NCI-H146 (cell line): ENCODE results near the gene PREX1.
"Not testable (repeated sequence)": the region's sequence is repeated elsewhere in the genome, so short reads cannot be mapped to it uniquely, and the experiment has no call there.

Experiments used
- DNase-seq: peaks from one replicate; lab custom pipeline; 2025; lab: John Stamatoyannopoulos, UW

The PREX1 gene

GRCh38 chr20:48847498-48848205 is 19.9 kb upstream of the PREX1 start:
- DNase-seq = no peak

DNA sequence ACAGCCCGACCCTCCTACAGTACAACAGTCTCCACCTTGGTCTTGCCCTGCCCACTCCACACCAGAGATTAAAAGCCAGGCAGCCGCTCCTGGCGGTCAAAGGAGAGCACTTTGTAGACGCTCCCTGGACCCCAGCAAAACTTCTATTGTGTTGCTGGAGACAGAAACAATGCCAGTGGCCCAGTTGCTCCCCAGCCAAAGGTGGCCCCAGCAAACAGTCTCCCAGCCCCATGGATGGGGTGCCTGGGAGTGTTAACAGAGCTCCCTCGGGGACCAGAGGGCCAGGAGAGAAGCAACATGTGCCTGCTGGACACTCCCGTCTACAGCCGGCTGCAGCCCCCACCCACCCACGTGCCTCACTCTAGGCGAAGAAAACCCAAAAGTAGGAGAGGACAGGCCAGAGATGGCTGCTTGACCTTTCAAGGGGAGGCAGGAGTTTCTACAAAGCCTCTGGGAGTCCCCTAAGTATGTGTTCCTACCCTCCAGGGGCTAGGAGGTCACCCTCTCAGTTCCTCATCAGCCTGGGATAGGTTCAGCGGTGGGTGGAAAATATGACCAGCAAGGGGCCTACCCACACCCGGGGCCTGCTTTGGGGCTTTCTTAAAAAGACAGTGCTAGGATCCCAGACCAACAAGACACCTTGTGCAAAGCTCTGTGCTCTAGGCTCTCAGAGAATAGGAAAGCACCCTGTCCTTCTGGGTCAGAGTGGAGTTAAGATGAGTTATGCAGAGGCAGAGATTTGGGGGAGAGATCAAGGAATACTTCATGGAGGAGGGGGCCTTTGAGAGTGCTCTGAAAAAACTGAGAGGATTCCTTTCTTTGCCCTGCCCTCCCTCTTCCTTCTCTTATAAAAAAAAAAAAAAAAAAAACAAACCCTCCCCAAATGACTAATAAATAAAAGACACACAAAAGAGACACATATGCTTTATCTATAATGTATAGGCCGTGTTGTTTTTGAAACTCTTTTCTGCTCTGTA is 19.0 kb upstream of the PREX1 start:
- peak; percentile 18 for DNase-seq

- no peak for DNase-seq
These were observed 18.0 kb upstream of the PREX1 start for GRCh38 chr20:48845721-48846306.

DNA sequence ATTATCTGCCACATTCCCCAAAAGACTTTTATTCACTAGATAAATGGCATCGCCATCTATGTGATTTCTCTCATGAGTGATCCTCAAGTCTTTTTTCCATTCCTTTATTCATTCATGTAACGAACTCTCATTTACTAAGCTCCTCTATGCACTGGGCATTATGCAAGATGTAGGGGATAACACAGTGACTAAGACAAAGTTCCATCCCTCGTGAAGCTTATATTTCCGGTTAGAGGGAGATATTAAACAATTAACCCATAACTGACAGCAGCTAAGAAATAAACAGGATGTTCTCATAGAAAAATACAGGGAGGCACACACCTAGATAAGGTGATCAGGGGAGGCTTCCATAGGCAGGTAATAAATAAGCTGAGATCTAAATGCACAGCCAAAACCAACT is 17.2 kb upstream of the PREX1 start:
- DNase-seq = no peak

- DNase-seq = not testable (repeated sequence)
These were observed 16.1 kb upstream of the PREX1 start for GRCh38 chr20:48843896-48844295.

- no peak for DNase-seq
These were observed 15.4 kb upstream of the PREX1 start for GRCh38 chr20:48843057-48843806.

- no peak for DNase-seq
These were observed 14.2 kb upstream of the PREX1 start for GRCh38 chr20:48841875-48842529.

DNA sequence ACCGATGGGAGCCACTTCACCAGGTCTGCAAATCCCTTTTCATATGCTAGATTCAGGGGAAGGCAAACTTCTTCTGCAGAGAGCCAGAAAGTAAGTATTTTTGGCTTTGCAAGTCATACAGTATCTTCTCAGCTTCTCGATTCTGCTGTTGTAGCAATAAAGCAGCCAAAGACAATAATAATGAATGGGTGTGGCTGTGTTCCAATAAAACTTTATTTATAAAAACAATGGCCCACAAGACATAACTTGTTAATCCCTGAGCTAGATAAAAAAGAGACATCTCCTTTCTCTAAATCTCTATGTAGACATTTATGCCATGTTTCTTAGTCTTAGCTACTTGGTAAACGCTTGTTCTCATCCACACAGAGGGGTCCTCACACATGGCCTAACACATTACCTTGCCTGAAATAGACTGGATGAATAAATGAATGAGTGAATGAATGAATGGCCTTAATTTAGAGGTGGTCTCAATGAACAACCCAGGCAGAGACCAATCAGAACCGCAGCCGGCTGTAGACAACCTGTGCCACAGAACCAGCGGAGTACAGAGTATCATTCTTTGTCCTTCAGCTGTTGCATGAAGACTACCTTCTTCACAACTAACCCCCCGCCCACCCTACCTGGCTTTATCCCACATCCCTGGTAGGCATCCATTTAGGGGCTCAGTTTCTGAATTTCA is 13.5 kb upstream of the PREX1 start:
- no peak for DNase-seq

- DNase-seq = no peak
These were observed 11.5 kb upstream of the PREX1 start for GRCh38 chr20:48839154-48839917.

DNA sequence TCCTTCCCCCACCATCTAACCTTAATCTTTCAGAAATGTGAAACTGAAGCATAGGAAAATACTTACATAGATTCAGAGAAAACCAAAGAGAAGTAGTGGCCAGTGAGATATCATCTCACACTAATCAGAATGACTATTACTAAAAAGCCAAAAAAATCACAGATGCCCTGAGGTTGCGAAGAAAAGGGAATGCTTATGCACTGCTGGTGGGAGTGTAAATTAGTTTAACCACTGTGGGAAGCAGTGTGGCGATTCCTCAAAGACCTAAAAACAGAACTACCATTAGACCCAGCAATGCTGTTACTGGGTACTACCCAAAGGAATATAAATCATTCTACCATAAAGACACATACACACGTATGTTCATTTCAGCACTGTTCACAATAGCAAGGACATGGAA is 9.2 kb upstream of the PREX1 start:
- no peak for DNase-seq

- DNase-seq = no peak
These were observed 7.6 kb upstream of the PREX1 start for GRCh38 chr20:48835390-48835789.

- DNase-seq = no peak
These were observed 6.5 kb upstream of the PREX1 start for GRCh38 chr20:48834278-48834677.

DNA sequence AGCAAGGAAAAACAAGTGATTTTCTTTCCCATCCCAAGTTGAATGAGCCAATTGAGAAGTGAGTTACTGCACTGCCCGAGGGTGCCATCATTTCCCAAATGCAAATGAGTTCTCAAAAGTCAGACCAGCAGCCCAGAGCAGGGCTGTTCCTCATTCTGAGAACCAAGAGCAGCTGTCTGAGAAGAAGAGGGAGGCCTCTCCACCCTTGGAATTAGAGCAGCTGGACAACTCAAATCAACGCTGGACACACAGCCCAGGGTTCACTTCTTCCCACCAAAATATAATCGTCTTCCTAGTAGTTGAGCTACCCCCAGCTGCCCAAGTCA is 4.6 kb upstream of the PREX1 start:
- DNase-seq = no peak

GRCh38 chr20:48831718-48832404 is 4.1 kb upstream of the PREX1 start:
- no peak for DNase-seq

- DNase-seq = no peak
These were observed 3.1 kb upstream of the PREX1 start for GRCh38 chr20:48830826-48831318.

DNA sequence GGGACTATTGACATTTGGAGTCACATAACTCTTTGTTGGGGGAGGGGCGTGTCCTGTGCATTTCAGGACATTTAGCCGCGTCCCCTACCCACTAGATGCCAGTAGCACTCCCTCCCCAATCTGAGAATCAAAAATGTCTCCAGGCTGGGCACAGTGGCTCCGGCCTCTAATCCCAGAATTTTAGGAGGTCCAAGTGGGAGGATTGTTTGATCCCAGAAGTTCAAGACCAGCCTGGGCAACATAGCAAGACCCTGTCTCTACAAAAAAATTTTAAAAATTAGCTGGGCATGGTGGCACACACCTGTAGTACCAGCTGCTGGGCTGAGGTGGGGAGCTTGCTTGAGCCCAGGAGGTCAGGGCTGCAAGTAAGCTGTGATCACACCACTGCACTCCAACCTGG is 2.1 kb upstream of the PREX1 start:
- DNase-seq = no peak

DNA sequence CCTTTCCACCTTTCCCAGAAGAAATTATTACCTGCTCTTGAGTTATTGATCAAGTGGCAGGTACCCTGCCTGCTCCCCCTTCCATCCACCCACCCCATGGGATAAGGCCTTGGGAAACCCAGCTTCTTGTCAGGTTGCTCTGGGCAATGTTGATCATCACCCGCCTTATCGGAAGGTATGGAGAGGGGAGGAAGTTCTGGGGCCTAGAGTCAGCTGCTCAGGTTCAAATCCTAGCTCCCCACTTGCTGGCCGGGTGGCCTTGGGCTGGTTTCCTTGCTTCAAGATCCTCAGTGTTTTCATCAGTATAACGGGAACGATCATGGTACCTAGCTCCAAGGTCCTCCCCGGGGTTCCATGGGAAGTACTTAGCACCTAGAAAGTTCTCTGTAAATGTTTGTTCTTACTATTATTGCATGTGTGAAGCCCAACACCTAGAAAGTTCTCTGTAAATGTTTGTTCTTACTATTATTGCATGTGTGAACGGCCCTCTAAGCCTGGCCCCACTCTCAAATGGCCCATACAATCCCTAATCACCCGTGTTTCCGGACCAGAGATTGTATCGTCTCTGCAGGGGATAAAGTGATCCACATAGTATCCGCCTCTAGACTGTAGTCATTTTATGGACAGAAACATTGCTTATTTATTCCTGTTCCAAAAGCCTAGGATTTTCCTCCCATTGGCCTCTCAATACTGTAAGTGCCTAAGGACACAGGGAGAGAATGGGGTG is 1.1 kb upstream of the PREX1 start:
- no peak for DNase-seq

GRCh38 chr20:48826883-48827771 is 672 bp downstream of the PREX1 start:
- peak; percentile 62 for DNase-seq
